Astrocyte (in vitro differentiated cells and primary cell): ENCODE results near the gene NOS1.

Experiments
- CTCF ChIP-seq: IDR thresholded peaks from 2 replicates; pipeline ENCODE4 v1.5.1; 2011; ENCODE audit warnings: low read depth, mild to moderate bottlenecking, inconsistent platforms, low read length, moderate library complexity; ENCODE audit not compliant: insufficient read depth
- EZH2 ChIP-seq: IDR thresholded peaks from 2 replicates; pipeline ENCODE4 v1.6.1; 2012; ENCODE audit warnings: mild to moderate bottlenecking, low read length, inconsistent platforms; ENCODE audit not compliant: insufficient read depth

GRCh38 chr12:117231750-117232149 lies 129.7 kb downstream of the NOS1 start:
- TF ChIP-seq CTCF (no peak), EZH2 (no peak)
